ENCODE results near the gene CMIP.

CMIP gene

GRCh38 chr16:81447383-81448101 is 2.9 kb downstream of the CMIP start:
- DNase-seq (ENCODE audit: low read depth in 2 of 2), result no peak

- DNase-seq (ENCODE audit: low read depth in 2 of 2), result no peak
These were observed 3.8 kb downstream of the CMIP start for GRCh38 chr16:81448154-81449131.

DNA sequence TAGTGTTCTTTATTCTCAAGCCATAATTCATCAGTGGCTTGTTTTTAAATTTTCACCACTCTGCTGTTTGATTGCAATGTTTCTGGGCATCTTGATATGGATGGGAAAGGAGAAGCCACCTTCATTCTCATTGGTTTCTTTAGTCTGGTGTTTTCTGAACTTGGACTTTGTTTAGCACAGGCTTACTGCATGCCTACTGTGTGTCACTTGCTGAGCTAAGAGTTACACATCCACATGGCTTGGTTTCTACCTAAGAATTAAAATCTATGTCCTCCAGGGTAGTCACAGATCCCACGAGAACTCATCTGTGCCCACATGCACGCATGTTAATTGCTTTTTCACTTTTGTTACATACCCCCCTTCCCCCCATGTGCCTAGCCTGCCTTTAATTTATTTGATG is 4.6 kb downstream of the CMIP start:
- DNase-seq (ENCODE audit: low read depth in 2 of 2), result no peak

- no peak for DNase-seq (ENCODE audit: low read depth in 2 of 2)
These were observed 5.4 kb downstream of the CMIP start for GRCh38 chr16:81449899-81450608.

DNA sequence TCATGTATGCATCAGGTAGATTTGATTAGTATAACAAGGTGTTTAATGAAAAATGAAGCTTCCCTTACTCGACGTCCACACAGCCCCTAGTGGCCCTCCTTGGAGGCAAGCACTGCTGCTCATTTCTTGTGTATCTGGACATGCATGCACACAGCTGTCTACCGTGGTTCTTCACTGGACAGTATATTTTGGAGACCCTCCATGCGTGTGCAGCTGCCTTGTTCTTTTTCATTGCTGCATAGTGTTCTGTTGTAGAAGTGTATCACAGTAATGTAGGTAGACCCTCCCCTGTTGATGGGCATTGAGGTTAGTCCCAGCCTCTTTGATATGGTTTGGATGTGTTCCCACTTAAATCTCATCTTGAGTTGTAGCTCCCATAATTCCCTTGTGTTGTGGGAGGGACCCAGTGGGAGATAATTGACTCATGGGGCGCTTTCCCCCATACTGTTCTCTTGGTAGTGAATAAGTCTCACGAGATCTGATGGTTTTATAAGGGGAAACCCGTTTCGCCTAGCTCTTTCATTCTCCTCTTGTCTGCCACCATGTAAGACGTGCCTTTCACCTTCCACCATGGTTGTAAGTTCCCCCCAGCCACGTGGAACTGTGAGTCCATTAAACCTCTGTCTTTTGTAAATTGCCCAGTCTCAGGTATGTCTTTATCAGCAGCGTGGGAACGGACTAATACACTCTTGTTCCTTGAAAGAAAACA is 6.3 kb downstream of the CMIP start:
- DNase-seq (ENCODE audit: low read depth in 2 of 2), result no peak

DNA sequence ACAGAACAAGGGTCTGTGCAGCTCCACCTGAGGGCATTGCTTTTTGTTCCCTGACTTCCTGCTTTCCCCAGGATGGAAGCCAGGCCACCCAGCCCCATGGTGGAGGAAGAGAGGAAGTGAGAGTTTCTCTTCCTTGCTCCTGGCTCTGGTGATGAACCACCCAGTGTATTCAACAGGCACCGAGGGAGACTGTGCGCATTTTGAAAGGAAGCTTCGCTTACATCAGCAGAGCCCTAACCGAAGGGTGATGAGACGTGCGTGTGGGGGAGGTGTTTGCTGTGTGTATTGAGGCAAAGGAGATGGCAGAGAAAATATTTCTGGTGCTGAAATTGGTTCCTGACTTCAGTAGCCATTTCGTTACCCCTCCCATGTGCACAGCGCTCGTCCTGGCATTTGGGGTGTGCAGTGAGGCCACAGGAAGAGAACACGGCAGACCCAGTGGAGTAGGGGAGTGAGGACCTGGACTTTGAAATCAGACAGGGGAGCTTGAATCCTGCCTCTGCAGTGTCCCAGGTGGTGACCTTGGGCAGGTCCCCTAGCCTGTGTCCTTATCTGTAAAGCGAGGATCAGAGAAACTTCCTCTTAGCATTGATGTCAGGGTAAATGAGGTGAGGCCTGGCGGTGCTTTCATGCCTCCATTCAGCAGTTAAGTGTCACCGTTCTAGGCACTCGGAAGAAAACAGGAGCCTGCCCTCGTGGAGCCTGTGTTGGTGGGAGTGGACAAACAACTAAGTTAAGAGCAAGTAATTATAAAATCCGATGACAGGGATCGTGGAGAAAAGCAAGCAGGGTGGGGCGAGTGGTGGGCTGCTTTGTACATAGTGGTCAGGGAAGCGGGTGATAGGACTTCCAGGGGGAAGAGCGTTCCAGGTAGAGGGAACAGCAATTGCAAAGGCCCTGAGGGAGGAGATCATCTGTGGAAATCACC is 7.4 kb downstream of the CMIP start:
- DNase-seq (ENCODE audit: low read depth in 2 of 2), result no peak

DNA sequence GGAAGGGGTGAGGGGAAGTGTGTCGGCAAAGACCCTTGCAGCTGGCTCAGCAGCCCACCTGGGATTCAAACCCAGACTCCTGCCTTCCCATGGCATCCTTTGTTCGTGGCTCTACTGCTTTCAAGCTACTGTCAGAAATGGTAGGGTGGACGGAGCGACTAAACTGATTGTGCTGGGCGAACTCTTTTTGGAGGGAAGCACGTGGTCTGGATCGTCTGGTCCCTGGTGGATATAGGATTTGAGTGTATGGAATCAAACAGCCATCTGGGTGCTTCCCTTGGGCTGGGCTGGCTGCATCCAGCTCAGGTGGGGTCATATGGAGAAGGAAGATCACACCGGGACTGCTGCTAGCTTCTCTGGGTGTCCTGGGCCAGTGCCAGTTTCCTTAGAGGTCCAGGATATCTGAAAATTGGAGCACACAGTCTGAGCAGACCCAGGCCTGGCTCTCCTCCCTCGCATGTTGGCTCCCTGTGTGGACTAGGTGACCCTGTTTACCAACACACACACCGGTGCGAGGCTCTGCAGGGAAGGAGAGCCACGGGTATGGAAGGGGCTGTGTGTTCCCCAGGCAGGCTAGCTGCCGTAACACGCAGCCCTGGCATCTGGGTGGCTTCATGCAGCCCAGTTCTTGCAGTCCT is 8.6 kb downstream of the CMIP start:
- DNase-seq (ENCODE audit: low read depth in 2 of 2), result no peak

- DNase-seq (ENCODE audit: low read depth in 2 of 2), result no peak
These were observed 9.4 kb downstream of the CMIP start for GRCh38 chr16:81454044-81454443.

DNA sequence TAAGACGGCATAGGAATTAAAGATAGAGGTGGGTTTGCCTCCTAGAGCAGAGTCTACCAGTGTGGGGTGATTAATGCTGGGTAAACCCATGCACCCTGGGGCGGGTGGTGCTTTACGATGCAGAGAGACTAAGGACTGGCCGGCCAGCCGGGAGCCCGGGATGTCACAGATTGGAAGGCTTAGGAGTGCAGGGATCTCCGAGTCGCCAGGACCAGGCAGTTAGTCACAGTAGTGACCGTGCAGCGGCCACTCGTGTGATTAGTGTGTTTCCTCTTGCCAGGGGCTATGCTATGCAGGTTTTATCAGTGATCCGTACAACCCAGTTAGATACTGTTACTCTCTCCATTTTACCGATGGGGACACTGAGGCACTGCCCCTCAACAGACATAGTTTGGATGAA is 10.4 kb downstream of the CMIP start:
- no peak for DNase-seq (ENCODE audit: low read depth in 2 of 2)

- no peak for DNase-seq (ENCODE audit: low read depth in 2 of 2)
These were observed 11.3 kb downstream of the CMIP start for GRCh38 chr16:81455720-81456494.

GRCh38 chr16:81456523-81457325 is 12.1 kb downstream of the CMIP start:
- DNase-seq (ENCODE audit: low read depth in 2 of 2), result no peak

DNA sequence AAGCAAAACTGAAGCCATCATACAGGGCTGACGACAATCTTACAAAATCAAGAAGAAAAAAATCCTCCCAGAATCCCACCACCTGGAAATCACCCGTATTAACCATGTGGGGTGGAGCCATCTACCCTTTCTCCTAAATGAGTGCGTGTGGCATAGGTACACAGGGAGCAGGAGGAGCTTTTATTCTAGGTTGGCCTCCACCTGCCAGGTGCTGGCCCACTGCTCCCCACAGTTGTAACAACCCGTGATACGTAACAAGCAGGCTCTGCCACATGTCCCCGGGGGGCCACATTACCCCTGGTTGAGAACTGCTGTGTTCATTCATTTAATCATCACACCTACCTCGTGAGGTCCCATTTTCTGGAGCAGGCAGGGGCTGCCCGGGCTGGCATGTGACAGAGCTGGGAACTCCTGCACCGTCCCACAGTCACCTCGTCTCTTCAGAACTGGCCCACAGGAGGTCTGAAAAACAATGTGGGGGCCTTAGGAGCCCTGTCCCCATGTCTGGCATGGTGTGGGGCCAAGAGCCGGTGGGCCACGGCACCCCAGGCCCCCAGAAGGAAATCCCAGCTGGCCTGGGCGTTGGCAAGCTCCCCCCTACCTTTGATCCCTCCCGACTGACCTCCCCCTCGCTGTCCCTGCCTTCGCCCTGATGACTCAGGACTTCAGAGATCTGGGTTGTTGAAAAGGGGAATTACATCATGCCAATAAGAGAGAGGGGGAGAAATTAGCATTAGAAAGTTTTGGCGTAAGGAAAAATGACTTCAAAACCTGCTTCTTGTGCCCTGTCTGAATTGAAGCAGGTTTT is 12.9 kb downstream of the CMIP start:
- no peak for DNase-seq (ENCODE audit: low read depth in 2 of 2)

DNA sequence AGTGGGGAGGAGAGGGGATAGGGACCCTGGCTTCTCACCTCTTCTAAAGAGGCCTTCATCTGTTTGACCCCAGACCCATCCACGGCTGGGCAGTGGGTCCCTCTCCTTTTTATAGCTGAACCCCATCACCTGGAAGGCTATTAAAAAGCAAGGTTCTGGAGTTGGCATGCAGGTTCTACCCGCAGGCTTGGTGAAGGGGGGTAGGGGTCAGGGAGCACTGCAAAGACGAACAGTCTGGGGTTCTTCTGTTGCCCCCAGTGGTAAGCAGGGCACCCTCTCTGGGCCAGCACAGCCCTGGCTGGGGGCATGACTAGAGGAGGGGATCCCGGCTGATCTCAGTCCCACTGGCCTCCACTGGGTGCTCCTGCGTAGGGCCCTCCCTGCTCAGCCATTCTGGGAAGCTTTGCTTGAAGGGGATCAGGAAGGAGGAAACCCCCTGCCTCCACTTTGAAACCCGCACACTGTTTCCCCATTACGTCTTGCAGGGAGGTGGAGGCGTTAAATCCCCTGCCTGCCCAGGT is 13.6 kb downstream of the CMIP start:
- DNase-seq (ENCODE audit: low read depth in 2 of 2), result no peak

DNA sequence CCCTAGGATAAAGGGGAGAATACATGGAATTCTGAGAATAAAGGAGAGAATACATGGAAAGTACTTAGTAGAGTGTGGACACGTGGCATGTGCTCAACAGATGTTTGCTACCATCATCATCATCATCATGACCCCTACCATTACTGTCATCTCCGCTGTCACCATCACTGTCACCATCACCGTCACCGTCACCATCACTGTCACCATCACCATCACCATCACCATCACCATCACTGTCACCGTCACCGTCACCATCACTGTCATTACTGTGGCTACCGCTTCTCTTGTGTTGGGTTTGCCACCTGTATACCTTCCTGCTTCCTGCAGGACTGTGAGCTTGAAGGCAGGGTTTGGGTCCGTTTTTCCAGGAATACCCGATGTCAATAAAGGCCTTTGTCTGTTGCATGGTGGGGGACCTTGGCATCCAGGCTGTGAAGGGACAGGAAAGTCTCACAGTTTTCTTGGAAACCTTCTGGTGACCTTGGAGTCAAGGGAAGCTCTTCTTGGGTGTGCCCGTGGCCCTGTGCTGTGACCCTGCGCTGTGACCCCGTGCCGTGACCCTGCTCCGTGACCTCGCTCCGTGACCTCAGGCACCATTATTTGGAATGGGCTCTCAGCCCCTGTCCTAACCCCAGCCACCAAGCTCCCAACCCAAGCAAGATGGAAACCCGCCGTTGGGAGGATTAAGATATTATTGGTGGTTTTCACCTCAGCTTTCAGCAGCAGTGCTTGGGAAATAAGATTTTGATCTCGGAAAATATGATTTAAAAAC is 14.4 kb downstream of the CMIP start:
- DNase-seq (ENCODE audit: low read depth in 2 of 2), result no peak

- DNase-seq (ENCODE audit: low read depth in 2 of 2), result no peak
These were observed 15.5 kb downstream of the CMIP start for GRCh38 chr16:81460075-81460474.

DNA sequence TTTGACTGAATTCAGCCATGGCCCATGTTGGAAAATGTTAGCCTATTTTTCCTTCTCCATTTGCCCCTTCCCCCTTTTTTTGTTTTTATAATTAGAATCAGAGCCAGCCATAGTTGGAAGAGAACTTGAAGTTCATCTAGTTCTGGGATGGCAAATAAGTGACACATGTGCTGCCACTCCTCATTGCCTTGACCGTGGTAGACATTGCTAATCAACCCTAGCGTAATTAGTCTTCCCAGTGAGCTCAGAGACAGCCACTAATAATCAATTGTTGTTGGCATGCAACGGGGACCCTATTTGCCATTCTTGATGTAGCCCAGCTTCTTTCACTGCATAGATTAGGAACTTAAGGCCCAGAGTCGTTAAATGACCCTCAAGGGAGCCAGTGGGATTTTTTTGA is 16.6 kb downstream of the CMIP start:
- no peak for DNase-seq (ENCODE audit: low read depth in 2 of 2)

DNA sequence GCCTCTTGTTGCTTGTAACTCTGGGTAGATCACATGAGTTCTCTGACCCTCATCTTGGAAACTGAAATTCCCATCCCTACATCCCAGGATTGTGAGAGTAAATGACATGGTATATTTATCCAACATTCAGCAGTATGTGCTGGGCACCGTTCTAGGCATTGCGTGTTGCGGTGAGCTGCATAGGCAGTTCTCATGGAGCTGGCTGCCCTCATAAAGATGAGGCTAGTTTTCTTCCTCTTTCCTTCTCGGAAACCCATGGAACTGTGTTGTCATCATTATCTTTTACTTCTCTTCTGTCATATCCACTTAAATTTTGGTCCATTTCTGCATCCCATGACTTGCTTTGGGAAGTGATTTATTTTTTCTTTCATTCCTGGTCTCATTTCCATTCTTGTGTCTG is 17.2 kb downstream of the CMIP start:
- DNase-seq (ENCODE audit: low read depth in 2 of 2), result no peak

All from stimulated activated CD8-positive, alpha-beta memory T cell treated with anti-CD3 and anti-CD28 coated beads, Interleukin-2, amount 100 ng/mL, for 48 hours (primary cell).